Suprapubic skin (tissue), 4 donors: ENCODE data around the gene HECW1.

Experiments used
- CTCF ChIP-seq, 2 donors: fragments of 200-600 bp in 1 of 2; fragments of 450-650 bp in 1 of 2; sonication (generic) in 1 of 2; IDR thresholded peaks; one replicate each; pipeline ENCODE4 v1.5.1; 2016 to 2019; ENCODE audit warnings: antibody characterized with exemption in 2 of 2, mild to moderate bottlenecking in 1 of 2, moderate library complexity in 1 of 2
- EP300 ChIP-seq: sonication (generic); formaldehyde crosslinking; IDR thresholded peaks from one replicate; pipeline ENCODE4 v1.6.1; 2017; ENCODE audit warnings: antibody characterized with exemption
- POLR2A ChIP-seq, 2 donors: fragments of 450-650 bp; IDR thresholded peaks; one replicate each; pipeline ENCODE4 v1.6.1; 2017; ENCODE audit warnings: antibody characterized with exemption in 2 of 2, mild to moderate bottlenecking in 2 of 2, moderate library complexity in 2 of 2
- POLR2AphosphoS5 ChIP-seq, 3 donors: sonication (generic); formaldehyde crosslinking; IDR thresholded peaks; one replicate each; pipeline ENCODE4 v1.6.1; 2017; ENCODE audit warnings: antibody characterized with exemption in 3 of 3

GRCh38 chr7:43140186-43140585 is 27.7 kb downstream of the HECW1 start:
- TF ChIP-seq POLR2A (IDR thresholded peaks at IDR 0.05), result no peak
- no peak for TF ChIP-seq CTCF (IDR thresholded peaks at IDR 0.05)
- no peak for TF ChIP-seq POLR2AphosphoS5 (IDR thresholded peaks at IDR 0.05)
- TF ChIP-seq EP300, result no peak
